ENCODE results near the gene FKBP9.
A peak's percentile ranks its signal among the peaks of the same experiment; 100 is the strongest.
"Not testable (repeated sequence)": the region's sequence is repeated elsewhere in the genome, so short reads cannot be mapped to it uniquely, and the experiment has no call there.

Gene FKBP9

DNA sequence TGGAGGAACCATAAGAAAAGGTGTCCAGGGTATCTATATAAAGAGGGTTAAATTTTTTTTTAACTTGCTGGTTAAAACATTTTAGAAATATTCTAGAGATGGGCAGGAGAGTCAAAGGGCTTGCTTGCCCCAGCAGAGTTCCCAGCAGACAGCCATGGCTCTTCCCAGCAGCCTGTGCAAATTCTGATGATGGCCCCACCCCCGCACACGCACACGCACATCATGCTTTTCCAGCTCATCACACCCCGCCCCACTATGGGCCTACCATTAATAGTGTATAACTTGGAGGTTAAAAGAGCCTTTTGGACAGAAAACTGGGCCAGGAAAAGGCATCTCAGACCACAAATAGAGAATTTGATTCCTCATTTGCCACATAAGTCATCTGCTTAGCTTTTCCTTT, 48.5 kb downstream of the FKBP9 start:
- not testable (repeated sequence) for DNase-seq (ENCODE audit: low spot score)

DNA sequence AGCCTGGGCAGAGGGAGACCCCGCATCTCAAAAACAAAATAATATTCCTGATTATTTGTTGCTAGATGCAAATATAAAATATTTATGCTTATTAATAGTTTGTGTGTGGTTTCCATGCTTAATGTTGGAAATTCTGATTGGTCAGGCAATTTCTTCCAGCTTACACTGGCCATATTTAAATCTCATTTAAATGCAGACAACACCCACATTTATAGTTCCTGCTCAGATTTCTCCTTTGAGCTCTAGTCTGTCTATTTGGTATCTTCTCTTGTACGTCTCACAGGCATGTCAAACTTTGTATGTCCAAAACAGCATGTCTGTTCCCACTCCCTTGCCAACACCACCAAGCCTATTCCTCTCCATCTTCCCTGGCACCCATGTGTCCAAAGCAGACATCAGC, 52.5 kb downstream of the FKBP9 start:
- no peak for DNase-seq (ENCODE audit: low spot score)

DNA sequence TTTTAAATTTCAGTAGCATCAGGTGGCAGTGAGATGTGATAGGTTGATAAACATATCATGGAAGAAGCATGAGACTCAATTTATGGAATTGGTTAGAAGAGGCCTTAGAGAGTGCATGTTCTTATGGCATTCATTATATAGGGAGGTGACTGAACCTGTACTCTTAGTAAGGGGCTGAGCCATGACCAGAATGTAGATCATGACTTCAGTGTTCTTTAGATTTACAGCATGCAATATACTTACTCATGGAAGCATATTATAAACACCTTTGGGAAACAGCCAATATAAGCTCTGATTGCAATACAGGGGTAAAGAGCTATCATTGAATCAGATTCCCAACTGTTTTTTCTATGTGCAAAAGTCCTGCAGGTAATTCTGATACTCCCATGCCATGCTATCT, 55.1 kb downstream of the FKBP9 start:
- no peak for DNase-seq (ENCODE audit: low spot score)

DNA sequence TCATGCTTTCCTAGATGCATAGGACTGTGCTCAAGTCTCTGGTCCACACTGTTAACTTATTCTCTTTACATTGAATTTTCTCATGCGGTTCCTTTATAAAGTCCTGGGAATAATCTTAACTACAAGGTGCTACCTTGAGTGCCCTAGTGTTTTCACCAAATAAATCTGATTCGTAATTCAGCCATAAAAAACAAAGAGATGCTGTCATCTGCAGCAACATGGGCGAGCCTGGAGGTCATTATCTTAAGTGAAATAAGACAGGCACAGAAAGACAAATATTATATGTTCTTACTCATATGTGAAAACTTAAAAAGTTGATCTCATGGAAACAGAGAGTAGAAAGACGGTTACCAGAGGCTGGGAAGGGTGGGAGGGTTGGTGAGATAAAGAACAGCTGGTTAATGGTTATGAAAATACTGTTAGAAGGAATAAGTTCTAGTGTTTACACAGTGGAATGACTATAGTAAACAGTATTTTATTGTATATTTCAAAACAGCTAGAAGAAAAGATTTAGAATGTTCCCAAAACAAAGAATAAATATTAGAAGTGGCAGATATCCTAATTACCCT, 67.0 kb downstream of the FKBP9 start:
- no peak for DNase-seq (ENCODE audit: low spot score)

DNA sequence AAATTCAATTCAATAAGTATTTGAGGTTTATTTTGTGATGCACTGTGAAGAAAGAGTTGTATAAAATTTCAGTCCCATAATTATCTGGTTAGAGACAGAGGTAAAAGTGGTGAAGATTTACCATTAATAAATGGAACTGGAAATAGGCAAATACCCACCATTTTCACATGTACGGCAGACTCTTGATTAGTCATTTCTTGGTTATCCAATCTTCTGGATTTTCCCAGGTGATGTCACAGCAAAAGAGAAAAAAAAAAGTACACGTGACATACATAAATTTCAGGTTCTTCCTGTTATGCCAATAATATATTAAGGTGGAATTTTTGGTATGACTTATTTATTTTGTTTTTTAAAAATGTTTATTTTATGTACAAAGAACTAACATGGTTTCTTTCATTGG, 78.5 kb downstream of the FKBP9 start:
- peak; percentile 11 for DNase-seq (ENCODE audit: low spot score)

DNA sequence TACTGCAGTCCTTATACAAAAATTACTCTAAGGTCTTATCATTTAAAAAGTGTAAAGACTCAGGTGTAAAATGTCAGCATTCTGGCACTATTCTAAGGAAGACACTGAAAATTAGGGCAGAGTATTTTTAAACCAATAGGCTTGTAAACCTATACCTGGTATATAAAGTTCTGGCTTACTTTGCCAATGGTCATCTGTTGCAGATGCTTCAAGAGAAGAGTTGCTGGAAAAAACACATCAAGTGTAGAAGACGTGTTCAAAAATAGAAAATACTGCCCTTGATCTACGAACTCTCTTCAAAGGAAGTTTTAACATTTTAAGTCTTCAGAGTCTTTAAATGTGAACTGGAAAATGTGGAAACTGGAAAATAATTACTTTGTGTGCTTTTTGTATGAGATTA, 81.4 kb downstream of the FKBP9 start:
- DNase-seq (ENCODE audit: low spot score): no peak

DNA sequence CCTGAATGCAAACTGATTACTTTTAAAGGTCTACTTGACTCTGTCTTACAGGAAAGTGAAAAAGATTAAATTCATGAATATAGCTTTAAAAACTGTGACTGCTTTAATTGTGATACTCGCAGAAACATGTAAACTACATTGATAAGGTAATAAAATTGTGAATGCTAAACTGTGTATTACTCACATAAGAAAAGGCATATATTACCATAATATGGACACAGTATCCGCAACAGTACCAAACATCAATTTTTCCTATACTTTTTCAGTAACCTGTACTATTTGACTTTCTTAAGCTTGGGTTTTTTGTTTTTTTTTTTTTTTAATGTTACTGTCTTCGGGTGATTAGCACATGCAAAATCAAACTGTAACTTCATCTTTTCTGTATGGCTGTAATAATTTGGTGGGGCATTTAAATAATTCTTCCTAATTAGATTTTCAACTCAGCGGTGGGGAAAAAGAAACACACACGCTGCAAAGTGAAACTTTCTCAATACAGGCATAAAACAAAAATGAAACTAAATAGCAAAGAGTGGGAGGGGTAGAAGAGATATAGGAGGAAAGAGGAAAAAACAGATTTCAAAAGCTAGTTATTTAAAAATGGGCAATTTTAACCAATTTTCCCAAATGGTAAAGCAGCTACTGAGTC, 82.1 kb downstream of the FKBP9 start:
- DNase-seq (ENCODE audit: low spot score): no peak

DNA sequence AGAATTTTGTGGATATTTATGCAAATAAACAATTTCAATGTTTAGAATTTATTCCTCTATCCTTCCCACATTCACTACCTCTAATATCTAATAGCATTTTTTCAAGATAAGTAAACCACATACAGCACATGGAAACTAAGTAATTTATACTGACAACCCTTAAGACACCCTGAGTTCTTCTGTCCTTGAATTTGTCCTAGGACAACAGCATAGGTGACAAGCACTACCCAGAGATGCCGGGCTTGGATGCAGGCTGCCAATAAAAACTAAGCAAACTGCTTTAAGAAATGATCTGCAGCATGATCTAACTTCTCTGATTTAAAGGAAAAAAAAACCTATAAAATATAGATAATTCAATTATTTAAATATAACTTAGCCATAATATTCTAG, 82.7 kb downstream of the FKBP9 start:
- DNase-seq (ENCODE audit: low spot score): no peak

DNA sequence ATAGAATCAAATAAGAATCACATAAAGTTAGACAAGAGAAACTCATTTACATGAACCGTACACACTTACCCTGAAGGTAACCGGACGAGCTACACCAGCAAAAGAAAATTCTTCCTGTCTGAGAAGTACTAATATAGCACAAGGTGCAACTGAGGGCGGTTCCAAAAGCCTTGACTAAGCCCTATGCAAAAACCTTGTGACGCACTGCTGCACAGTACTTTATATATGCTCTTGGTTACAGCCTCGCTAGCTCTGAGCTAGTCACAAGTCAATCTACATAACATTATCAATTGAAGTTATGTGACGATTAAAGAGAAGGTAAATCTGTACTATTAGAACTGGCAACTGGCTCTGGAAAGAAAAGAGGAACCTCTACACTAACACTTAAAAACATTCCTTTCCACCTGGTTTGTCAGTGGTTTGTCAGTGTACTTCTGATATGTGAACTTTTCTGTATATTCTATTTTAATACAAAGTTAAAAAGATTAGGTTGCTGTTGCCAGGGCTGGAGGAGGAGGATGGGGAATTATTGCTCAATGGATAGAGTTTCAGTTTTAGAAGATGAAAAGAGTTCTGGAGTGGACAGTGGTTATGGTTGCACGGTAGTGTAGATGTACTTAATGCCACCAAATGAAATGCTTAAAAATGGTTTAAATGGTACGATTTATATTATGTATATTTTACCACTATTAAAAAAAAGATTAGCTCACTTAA, 83.7 kb downstream of the FKBP9 start:
- peak; percentile 83 for DNase-seq (ENCODE audit: low spot score)

DNA sequence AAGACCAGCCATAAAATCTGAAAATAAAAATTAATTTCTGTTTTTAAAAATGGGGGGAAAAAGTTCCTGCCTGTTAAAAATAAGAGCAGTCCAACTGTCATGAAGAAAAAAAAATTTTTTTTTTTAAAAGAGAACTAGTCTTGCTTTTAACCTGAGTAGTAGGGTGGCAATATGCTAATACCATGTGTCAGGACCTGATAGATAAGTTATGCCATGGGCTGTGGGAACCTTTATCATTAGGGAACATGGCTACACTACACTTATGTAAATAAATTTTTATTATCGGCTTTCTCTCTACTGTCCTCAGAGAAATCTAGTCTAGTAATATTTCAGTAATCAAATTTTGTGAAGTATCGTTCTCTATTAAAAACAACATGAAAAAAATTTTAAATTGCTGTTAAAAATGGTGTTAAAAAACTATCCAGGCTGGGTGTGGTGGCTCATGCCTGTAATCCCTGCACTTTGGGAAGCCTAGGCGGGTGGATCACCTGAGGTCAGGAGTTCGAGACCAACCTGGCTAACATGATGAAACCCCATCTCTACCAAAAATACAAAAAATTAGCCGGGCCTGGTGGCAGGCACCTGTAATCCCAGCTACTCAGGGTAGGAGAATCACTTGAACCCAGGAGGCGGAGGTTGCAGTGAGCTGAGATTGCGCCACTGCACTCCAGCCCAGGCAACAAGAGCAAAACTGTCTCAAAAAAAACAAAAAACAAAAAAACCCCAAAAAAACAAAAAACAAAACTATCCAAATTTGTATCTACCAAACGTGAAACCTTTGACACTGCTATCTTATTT, 84.6 kb downstream of the FKBP9 start:
- no peak for DNase-seq (ENCODE audit: low spot score)

DNA sequence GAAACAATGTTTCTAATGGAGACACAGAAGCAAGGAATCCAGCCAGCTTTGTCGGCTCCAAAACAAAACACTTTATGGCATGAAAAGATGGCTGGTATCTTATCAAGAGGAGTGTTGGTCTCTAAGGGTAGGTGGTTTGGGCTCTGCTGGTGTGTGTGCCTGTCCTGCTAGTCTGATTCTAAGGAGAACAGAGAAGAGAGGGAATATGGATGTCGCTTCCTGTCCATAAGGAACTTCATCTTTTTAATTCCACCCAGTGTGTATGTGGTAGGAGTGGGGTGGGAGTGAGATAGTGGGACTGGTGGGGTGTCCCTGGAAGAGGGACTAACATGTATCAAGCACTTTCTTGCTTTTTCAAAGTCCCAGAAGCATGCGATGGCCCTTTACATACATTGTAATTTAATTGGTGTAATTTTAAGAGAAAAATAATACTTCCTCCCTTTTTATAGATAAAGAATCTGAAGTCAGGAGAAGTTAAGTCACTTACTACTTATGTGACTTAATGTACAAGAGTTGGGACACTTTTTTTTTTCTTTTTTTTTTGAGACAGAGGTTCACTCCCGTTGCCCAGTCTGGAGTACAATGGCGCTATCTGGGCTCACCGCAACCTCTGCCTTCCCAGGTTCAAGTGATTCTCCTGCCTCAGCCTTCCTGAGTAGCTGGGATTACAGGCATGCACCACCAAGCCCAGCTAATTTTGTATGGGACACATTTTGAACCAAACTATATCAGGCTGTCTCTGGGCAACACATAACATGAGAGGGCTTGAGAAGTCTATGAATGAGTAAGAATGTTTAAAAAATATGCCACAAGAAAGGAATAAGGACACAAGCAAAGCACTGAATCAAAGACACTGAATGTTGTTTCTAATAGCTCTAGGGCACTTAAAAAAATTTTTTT, 86.5 kb downstream of the FKBP9 start:
- no peak for DNase-seq (ENCODE audit: low spot score)

DNA sequence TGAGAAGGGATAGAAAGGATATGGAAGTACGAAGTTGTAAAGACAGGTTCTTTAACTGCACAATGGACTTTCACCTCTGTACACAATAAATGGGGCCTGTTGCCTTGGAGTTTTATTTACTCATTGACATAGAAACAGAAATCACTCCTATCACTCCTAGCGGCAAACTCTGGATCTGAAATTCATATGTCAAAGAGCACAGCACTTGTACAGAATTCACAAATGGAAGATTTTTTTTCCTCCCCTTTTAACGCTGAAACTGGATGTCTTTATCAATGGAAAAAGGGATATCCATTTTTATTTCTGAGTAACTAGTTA, 87.1 kb downstream of the FKBP9 start:
- DNase-seq (ENCODE audit: low spot score): peak; percentile 51

DNA sequence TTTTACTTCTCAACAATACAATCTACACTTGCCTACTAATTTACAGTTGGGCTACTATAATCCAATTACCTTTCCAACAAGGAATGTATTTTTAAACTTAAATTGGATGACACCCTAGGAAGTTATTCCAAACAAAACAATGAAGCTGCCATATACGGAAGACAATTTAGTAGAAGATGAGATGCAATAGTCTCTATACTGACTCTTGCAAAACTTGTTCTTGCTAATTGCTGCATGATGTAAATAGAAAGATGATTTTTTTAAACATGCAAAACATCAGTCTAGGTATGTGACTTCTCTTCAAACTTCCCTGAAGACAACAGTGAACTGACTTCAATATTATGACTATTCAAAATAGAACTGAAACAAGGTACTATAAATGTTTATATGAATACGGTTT, 87.7 kb downstream of the FKBP9 start:
- no peak for DNase-seq (ENCODE audit: low spot score)

DNA sequence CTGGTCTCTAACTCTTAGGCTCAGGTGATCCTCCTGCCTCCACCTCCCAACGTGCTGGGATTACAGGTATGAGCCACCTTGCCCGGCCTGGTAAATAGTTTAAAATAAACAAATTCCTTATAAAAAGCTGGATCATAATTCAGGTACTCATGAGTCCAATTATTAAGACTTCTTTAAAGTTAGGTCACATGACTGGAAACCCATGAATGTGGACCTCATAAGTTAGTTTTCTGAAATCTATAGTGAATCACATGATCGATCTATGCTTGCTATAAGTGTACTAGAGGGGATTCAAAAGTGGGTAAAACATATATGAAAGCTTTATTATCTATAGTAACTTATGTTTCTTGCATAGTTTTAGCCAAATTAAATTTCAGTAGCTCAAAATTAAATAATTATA, 91.0 kb downstream of the FKBP9 start:
- no peak for DNase-seq (ENCODE audit: low spot score)

DNA sequence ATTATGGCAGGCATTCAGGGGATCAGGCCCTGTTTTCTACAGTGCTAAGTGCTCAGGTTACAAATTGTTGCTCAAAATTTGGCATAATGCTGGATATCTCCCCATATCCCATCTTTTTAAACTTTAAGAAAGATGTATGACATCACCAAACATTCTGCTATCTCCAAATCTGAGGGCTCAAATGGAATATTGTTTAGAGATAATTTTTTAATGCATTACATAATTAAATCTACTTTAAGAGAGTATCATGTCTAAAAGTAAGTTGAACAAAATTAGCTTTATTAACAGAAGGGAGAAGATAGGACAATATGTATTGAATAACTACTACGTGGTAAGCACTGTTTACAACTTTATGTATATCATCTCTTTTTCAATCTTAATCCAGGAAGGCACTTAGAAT, 91.5 kb downstream of the FKBP9 start:
- DNase-seq (ENCODE audit: low spot score): no peak

DNA sequence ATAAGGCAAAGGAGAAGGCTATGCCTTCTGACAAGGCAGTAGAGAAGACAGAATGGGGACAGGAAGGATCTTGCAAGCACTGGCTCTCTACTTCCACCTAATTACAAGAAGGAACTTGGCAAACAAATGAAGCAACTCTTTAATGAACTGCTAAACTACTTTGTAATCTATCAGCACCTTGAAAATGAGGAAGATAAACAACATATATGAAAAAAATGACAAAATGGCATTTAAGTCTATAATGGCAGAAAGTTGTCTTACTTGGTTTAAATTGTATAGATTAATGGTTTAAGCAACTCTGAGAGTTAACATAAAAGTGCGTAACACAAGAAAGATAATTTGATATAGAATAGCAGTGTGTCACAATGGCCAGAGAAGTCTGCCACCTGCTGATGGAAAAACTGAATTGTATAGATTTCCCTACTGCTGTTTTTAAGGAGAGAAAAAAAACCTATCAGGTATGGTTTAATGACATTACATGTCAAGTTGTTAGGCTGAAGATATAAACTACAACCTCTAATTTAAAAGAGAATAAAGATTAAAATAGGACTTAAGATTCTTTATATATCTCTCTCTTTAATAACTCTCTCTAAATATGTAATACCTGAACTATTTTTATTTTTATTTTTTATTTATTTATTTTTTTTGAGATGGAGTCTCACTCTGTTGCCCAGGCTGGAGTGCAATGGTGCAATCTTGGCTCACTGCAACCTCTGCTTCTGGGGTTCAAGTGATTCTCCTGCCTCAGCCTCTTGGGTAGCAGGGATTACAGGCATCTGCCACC, 93.5 kb downstream of the FKBP9 start:
- DNase-seq (ENCODE audit: low spot score): peak; percentile 48

DNA sequence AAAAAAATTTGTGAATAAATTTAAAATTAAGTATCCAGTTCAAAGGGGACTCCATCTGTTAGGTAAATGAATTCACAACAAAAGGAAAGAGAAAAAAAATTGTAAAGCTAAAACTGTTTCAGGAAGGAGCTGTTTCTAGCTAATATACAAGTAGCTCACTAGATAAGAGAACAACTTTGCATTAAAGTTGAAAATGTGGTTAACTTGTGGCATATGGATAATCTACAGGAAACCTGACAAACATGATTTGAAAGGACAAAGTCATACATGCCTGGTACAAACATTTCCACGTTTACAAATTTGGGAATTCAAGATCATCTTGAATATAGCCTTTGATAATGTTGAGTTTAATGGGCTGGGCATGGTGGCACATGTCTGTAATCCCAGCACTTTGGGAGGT, 96.5 kb downstream of the FKBP9 start:
- DNase-seq (ENCODE audit: low spot score): no peak

DNA sequence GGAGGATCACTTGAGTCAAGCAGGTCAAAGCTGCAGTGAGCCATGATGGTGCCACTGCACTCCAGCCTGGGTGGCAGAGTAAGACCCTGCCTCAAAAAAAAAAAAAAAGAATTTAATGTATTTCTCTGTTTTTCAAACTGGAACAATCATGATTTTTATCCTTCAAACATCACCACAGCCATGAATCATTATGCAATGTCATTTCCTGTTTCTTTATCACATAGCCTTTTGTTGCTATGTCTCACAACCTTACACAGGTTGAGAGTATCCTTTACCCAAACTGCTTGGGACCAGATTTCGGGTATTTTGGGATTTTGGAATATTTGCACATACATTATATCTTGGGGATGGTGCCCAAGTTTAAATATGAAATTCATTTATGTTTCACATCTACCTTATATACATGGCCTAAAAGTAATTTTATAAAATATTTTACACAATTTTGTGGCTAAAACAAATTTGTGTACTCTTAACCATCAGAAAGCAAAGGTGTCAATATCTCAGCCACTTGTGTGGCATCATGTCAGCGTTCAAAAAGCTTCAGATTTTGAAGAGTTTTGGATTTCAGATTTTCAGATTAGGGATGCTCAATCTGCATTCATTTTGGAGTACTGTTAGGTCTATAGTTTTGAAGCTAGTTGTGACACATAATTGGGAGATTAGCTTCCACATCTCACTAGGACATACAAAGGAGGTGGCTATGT, 97.2 kb downstream of the FKBP9 start:
- peak; percentile 53 for DNase-seq (ENCODE audit: low spot score)

DNA sequence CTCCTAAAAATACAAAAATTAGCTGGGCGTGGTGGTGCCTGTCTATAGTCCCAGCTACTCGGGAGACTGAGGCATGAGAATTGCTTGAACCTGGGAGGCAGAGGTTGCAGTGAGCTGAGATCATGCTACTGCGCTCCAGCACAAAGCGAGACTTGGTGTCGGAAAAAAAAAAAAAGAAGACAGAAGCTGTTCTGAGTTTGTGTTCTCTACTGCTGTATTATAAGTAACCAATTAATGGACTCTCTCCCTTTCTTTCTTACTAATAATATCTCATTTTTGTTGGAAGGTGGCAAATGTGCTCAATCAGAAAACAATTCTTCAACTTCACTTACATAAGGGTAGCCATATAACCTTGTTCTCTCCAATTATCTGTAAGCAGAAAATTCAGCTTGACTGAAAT, 97.9 kb downstream of the FKBP9 start:
- DNase-seq (ENCODE audit: low spot score): no peak
